Neural cell (in vitro differentiated cells): ENCODE data around the gene SAMD3. TPM values are rescaled to one million over a fixed set of nuclear protein-coding genes. Genes with fewer than 3 reads are reported as not detected.

Experiments used
- H2AFZ ChIP-seq: fragments of 200-600, 300-800 bp; sonication (generic), shearing (Covaris generic); 2 replicates; pipeline ENCODE4 v1.6.0; 2014; ENCODE audit warnings: low read depth, mild to moderate bottlenecking, antibody characterized with exemption, low read length, moderate library complexity
- H3F3A ChIP-seq: fragments of 200-600 bp; shearing (Covaris generic); 2 replicates; pipeline ENCODE4 v1.6.1; 2016; ENCODE audit warnings: mild to moderate bottlenecking, moderate library complexity, mixed read lengths, antibody characterized with exemption, low read length; ENCODE audit not compliant: insufficient read depth, poor library complexity, severe bottlenecking
- H3K27ac ChIP-seq: fragments of 200-600, 300-800 bp; sonication (generic), shearing (Covaris generic); 2 replicates; pipeline ENCODE4 v1.5.1; 2014; ENCODE audit warnings: mild to moderate bottlenecking, low read length, moderate library complexity
- H3K27me3 ChIP-seq: fragments of 300-800, 200-600 bp; sonication (generic), shearing (Covaris generic); 2 replicates; pipeline ENCODE4 v1.6.0; 2014; ENCODE audit warnings: mild to moderate bottlenecking, low read depth, low read length, moderate library complexity; ENCODE audit not compliant: insufficient read depth
- H3K36me3 ChIP-seq: fragments of 300-800, 200-600 bp; sonication (generic), shearing (Covaris generic); 2 replicates; pipeline ENCODE4 v1.5.1; 2014; ENCODE audit warnings: mild to moderate bottlenecking, antibody characterized with exemption, low read length, moderate library complexity; ENCODE audit not compliant: insufficient read depth
- H3K4me2 ChIP-seq: fragments of 300-800, 200-600 bp; sonication (generic), shearing (Covaris generic); 2 replicates; pipeline ENCODE4 v1.6.0; 2014; ENCODE audit warnings: mild to moderate bottlenecking, low read length
- H3K4me3 ChIP-seq: fragments of 300-800, 200-600 bp; sonication (generic), shearing (Covaris generic); 2 replicates; pipeline ENCODE4 v1.5.1; 2014; ENCODE audit warnings: mild to moderate bottlenecking, low read length, moderate library complexity
- H3K79me2 ChIP-seq: fragments of 200-600 bp; shearing (Covaris generic); replicated peaks from 2 replicates; pipeline ENCODE4 v1.6.0; 2014; ENCODE audit warnings: mild to moderate bottlenecking, low read length, moderate library complexity; ENCODE audit not compliant: insufficient read depth
- H3K9ac ChIP-seq: fragments of 300-800, 200-600 bp; sonication (generic), shearing (Covaris generic); 2 replicates; pipeline ENCODE4 v1.6.1; 2016; ENCODE audit warnings: mild to moderate bottlenecking, low read length, mixed read lengths
- H3K9me2 ChIP-seq: fragments of 200-600 bp; shearing (Covaris generic); 2 replicates; pipeline ENCODE4 v1.6.1; 2016; ENCODE audit warnings: mild to moderate bottlenecking, low read length, mixed read lengths; ENCODE audit not compliant: insufficient read depth
- H3K9me3 ChIP-seq: fragments of 200-600, 300-800 bp; sonication (generic), shearing (Covaris generic); 2 replicates; pipeline ENCODE4 v1.6.1; 2016; ENCODE audit warnings: mild to moderate bottlenecking, mixed run types, low read length, moderate library complexity, mixed read lengths
- H4K20me1 ChIP-seq: fragments of 200-600 bp; shearing (Covaris generic); 2 replicates; pipeline ENCODE4 v1.6.1; 2016; ENCODE audit warnings: mild to moderate bottlenecking, mixed run types; ENCODE audit not compliant: insufficient read depth
- CTCF ChIP-seq: fragments of 450-650 bp; IDR thresholded peaks from 2 replicates; pipeline ENCODE4 v1.5.1; 2014; ENCODE audit warnings: antibody characterized with exemption, mild to moderate bottlenecking, moderate library complexity; ENCODE audit not compliant: poor library complexity, severe bottlenecking
- EP300 ChIP-seq: fragments of 450-650 bp; conservative IDR thresholded peaks from 2 replicates; pipeline ENCODE4 v1.6.1; 2014; ENCODE audit warnings: antibody characterized with exemption, mild to moderate bottlenecking, moderate library complexity; ENCODE audit not compliant: poor library complexity, severe bottlenecking
- EZH2 ChIP-seq: fragments of 200-600, 300-800 bp; shearing (Covaris generic), sonication (generic); IDR thresholded peaks from 2 replicates; pipeline ENCODE4 v1.6.1; 2014; ENCODE audit warnings: antibody characterized with exemption, low read length, borderline replicate concordance, mild to moderate bottlenecking; ENCODE audit not compliant: insufficient read depth, poor library complexity, severe bottlenecking
- polyA plus RNA-seq: library from polyadenylated mRNA; depleted of rRNA; stranded (reverse); fragments of >200 nt; gene quantifications from 2 replicates; pipeline ENCODE4 v1.2.3, GENCODE V29; 2014

SAMD3 gene
- polyA plus RNA-seq, 1 donor from 2014 or later = 17.1 TPM

GRCh38 chr6:130098317-130098716 is 124.4 kb downstream of the SAMD3 start:
- Histone ChIP-seq H3K4me2 (no peak overlapping the region), H3K27me3 (no peaks in the 10 kb centered on the region), H2AFZ (no peak overlapping the region), H3K4me3 (no peak overlapping the region), H3K9me2 (no peaks in the 10 kb centered on the region), H4K20me1 (no peaks in the 10 kb centered on the region), H3F3A (peaks cover under 1% of the 10 kb centered on the region), H3K27ac (no peak overlapping the region), H3K9me3 (no peaks in the 10 kb centered on the region), H3K36me3 (peaks cover 3% of the 10 kb centered on the region), H3K9ac (no peak overlapping the region), H3K79me2 (no peaks in the 10 kb centered on the region)
- TF ChIP-seq EP300 (no peak), CTCF (no peak), EZH2 (no peak)

Other genes with a start within 250 kb of the SAMD3 start
- 42.6 and 47.6 TPM in 2 replicates for gene L3MBTL3, start 204.4 kb downstream of the SAMD3 start, polyA plus RNA-seq
- 30.7 and 31.3 TPM in 2 replicates for gene TMEM200A, start 143.1 kb upstream of the SAMD3 start, polyA plus RNA-seq